KG1 (cell line): Measurements from ENCODE around the gene SS18L1.

Source experiments
- DNase-seq: peaks from one replicate; lab custom pipeline; 2025; lab: John Stamatoyannopoulos, UW

Gene SS18L1

DNA sequence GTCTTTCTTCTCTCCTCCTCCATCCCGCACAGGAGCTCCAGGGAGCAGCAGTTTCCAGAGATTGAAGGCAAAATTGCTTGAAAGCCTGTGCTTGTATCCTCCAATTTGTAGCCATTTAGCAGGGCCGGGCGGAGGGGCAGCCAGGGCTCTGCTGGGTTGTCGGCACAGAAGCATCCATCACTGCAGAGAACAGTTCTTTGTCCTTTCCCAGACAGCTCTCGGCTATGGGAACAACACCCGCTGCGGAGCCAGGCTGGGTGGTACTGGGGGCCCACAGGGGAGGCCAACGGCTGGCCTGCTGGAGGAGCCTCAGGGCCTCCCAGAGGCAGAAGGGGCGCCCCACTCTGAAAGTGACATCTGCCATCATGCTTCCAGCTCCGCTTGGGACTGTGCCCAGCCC, 68.7 kb downstream of the SS18L1 start:
- no peak for DNase-seq

DNA sequence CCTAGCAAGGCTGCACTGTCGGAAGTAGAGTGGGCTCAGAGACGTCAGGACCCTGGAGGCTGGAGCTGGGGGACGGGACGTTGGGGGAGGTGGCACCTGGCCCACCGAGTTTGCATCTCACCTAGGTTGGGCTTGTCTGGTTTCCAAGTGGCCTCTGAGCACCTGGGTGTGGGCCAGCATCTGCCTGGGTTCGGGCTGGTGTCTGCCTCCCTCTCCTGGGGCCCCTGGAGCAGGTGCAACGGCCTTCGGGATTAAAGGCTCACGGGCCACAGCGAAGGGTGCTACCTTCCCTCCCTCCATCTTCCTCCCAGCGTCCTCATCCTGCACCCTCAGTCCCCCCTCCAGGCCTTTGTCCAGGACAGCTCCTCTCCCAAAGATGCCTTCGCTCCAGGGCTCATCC, 70.5 kb downstream of the SS18L1 start:
- DNase-seq = no peak

DNA sequence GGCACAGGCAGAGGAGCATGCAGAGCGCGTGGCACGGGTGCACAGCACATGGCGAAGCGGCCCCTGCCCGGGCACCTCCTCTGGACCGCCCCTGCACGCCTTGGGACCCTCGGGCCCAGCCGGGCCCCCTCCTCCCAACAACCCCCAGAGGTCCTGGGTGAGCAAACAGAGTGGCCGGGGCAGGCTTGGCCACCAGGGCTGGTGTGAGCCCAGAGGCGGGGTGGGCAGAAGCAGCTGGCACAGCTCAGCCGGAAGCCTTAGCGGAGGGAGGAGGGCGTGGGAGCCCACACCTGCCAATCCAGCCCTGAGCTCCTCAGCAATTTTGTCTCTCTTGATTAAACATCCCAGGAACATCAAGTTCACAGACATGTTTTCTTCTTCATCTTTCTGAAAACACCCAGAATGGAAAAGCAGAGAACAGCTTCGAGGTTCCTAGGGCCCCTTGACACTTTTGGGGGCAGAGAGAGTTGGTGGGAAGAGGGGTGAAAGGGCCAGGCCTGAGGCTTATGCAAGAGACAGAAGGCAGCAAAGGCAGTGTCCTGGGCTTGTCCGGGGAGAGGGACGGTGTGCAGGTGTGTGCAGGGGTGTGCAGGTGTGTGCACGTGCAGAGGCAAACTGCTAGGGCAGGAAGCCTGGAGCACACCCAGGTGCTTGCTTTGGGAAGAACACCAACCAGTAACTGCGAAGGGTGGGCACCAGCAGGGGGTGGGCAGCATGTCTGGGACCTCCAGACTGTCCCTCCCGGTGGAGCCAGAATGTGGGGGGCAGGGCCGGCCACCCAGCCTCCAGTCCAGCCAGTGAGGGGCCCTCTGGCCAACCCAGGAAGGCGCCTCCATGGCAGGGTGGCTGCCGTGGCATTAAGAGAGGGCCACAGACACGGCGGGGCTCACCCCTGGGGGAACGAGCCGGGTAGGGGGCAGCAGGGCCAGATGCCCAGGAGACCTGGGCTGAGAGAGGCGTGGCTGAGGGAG, 71.7 kb downstream of the SS18L1 start:
- DNase-seq = no peak

DNA sequence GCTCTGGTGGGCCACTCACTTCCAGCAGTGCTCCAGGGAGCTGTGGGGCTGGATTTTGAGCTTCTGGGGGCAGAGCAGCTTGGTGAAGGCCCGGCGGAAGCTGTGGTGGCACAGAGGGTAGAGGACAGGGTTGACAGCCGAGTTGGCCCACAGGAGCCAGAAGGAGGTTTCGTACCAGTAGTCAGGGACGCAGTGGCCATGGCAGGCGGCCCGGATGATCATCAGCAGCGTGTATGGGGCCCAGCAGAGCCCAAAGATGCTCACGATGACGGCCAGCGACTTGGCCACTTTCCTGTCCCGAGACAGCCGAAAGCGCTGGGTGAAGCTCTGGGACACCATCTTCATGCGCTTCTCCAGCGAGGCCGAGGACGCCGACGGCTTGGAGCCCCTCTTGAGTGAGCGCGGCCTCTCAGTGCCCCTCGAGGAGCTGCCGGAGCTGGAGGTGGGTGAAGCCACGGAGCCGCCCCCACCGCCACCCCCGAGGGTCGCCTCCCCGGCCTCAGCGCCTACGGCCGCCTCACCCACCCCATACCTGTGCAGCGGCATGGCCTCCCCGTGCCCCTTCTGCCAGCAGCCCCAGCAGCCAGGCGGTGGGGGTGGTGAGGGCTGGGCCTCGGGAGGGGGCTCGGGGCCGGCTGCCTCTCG, 72.5 kb downstream of the SS18L1 start:
- DNase-seq = no peak

DNA sequence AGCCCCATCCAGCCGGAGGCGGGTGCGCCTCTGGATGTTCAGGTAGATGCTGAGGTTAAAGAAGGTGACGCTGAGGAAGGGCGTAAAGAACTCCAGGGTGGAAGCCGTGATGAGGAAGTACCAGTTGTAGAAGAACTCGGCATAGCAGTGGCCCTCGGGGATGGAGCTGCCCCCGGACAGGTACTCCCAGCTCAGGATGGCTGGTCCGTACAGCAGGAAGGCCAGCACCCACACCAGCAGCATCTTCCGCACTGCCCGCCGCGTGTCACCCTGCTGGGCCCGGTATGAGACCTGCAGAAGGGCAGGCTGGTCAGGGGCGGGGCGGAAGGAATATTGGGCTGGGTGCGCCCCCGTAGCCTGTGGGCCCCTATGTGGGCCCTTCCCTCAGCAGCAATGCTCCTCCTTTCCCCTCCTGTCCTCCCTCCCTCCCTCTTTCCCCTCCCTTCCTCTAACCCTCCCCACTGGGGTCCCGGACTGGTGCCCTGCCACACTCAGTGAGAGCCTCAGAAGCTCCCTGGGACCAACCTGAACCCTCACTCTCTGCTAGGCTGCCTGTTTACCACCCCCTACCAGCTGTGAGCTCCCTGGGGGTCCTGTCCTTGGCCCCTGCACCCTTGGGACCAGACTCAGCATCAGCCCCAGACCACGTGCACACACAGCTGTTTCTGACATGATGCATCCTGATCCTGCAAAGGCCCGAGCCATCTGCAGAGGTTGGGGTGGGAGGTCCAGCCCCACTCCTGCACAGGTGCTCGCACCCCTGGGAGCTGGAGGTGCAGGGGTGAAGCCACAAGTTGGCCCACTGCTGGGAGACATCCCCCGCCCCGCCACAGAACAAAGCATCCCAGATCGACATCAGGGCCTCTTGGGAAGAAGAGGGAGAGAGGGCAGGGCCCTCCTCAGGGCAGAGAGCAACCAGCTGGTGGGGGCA, 73.3 kb downstream of the SS18L1 start:
- no peak for DNase-seq

- no peak for DNase-seq
Measured at GRCh38 chr20:62217913-62218773, 74.6 kb downstream of the SS18L1 start.

- no peak for DNase-seq
Measured at GRCh38 chr20:62219101-62219991, 75.8 kb downstream of the SS18L1 start.

GRCh38 chr20:62219992-62220665, 76.6 kb downstream of the SS18L1 start, which contains the start of gene HRH3:
HRH3 (minus strand) TSS chr20:62220278; CDS start chr20:62219970, 308 bp downstream.
- peak; percentile 12 for DNase-seq

DNA sequence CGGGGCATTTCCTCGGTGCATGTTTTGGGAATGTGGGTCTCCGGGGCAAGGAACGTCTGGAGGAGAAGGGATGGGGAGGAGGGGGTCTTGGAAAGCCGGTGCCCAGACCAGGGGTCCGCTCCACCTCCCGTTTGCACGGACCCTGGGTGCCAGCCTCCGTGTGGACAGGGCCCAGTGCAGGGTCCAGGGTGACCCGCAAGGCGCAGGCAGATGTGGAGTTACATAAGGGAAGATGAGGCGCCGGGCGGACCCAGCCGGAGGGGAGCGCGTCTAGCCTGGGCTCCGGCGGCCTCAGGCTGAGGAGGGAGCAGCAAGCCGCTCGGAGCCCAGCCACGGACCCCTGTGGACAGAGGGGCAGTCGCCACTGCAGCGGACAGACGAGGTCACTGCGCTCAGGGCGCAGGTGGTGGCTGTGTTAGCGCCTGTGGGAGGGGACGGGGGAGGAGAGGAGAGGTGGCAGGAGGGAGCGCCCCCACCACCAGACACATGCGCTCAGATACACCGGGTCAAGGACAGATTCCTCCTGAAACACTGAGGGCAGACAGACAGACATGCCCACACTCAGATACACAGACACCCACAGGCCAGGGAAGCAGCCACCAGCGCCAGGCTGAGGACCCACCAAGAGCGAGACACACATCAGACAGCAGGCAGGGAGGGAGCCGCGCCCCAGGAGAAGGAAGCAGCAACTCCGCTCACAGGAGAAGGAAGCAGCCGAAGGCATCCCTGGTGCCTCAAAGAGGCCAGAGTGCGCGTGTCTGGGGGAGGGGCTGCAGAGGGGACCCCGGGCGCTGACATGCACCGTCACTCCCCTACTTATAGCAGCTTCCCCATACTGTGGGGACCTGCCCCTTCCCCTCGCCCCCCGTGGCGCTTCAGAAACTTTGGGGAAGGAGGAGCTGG, 77.3 kb downstream of the SS18L1 start:
- no peak for DNase-seq

DNA sequence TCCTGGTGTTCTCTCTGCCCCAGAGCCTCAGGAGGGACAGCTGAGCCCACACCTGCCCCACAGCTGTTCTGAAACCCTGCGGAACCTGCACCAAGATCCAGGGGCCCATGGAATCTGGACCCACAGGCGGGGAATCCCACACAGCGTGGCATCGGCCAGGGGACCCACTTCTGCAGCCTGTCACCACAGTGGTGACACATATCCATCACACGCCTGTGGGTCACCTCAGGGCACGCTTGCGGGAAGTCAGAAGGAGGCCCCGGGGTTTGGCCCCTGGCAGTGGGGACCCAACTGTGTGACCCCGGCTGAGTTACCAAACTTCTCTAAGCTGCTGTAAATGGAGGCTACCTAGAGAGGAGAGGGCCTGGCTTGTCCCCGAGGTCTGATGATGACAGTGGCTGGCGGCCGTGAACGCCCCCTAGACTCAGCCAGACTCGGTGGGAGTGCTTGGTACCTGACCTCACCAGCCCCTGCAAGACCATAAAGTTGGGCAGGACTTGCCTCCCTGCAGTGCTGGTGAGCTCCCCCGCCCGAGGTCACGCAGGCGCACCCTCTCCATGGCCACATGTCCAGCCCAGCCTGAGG, 78.8 kb downstream of the SS18L1 start:
- no peak for DNase-seq

DNA sequence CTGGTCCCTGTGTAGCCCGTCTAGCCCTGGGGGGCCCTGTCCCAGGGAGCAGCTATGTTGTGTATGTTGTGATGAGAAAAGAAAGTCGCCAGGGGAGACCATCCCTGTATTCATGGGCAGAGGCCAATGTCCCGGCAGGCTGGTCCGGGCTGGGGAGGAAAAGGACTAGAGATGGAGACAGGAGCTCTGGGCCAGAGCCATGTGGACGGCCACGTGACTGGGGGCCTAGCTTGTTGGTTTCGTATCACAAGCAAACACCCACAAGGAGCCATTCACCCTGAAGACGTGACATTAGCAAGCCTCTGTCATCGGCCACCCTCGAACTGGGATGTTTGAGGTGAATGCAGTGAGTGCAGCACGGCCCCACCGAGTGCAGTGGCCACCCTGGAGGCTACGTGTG, 79.4 kb downstream of the SS18L1 start:
- no peak for DNase-seq

- DNase-seq = no peak
Measured at GRCh38 chr20:62223571-62223970, 80.0 kb downstream of the SS18L1 start.

- no peak for DNase-seq
Measured at GRCh38 chr20:62224113-62224855, 80.7 kb downstream of the SS18L1 start.

GRCh38 chr20:62225026-62225425, 81.5 kb downstream of the SS18L1 start:
- no peak for DNase-seq

- no peak for DNase-seq
Measured at GRCh38 chr20:62225820-62226635, 82.5 kb downstream of the SS18L1 start.
